HG03457 (cell line): ENCODE data around the gene GRK1.
"Not testable (repeated sequence)": the region's sequence is repeated elsewhere in the genome, so short reads cannot be mapped to it uniquely, and the experiment has no call there.

Source experiments
- ATAC-seq: cut with Tn5 transposase; IDR thresholded peaks from one replicate; pipeline ENCODE4 v1.9.1; 2021; ENCODE audit warnings: moderate number of reproducible peaks; ENCODE audit not compliant: unreplicated experiment

GRK1 gene

DNA sequence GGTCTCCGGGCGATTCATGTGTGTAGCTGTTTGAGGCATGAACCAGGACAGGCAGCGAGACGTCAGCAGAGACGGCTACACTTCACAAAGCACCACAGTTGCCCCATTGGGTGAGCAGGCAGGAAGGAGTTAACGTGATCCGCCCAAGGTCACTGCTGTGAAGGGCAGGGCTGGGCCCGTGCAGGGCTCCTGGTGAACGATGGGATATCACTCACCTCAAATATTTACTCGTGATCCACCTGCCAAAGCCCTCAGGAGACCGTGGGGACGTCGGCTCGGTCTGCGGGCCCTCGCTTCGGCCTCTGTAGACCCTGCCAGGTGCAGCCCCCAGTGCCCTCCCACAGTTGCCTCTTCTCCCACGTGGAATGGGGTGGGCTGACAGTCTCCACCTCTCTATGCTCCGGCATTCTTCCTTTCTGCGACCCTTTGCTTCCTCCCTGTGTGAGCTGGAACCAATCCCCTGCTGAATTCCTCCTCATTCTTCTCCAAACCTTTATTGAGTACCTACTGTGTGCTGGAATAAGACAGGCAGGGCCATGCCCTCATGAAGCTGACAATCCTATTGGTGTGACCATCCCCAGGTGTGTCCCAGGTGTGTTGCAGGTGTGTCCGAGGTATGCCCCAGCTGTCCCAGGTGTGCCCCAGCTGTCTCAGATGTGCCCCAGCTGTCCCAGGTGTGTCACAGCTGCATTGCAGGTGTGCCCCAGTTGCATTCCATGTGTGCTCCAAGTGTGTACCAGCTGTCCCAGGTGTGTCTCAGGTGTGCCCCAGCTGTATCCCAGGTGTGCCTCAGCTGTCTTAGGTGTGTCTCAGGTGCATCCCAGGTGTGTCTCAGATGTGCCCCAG is 2.0 kb upstream of the GRK1 start:
- ATAC-seq: no peak

DNA sequence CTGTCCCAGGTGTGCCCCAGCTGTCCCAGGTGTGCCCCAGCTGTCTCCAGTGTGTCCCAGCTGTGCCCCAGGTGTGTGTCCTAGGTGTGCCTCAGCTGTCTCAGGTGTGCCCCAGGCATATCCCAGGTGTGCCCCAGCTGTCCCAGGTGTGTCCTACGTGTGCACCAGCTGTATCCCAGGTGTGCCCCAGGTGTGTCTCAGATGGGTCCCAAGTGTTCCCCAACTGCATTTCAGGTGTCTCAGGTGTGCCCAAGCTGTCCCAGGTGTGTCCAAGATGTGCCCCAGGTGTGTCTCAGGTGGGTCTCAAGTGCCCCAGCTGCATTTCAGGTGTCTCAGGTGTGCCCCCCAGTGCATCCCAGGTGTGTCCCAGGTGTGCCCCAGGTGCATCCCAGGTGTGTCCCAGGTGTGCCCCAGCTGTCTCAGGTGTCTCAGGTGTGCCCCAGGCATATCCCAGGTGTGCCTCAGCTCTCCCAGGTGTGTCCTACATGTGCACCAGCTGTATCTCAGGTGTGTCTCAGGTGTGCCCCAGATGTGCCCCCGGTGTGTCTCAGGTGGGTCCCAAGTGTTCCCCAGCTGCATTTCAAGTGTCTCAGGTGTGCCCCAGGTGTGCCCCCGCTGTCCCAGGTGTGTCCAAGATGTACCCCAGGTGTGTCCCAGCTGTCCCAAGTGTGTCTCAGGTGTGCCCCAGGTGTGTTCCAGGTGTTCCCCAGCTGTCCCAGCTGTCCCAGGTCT is 1.3 kb upstream of the GRK1 start:
- ATAC-seq: no peak

GRCh38 chr13:113666329-113666670 is 719 bp upstream of the GRK1 start:
- ATAC-seq: no peak

DNA sequence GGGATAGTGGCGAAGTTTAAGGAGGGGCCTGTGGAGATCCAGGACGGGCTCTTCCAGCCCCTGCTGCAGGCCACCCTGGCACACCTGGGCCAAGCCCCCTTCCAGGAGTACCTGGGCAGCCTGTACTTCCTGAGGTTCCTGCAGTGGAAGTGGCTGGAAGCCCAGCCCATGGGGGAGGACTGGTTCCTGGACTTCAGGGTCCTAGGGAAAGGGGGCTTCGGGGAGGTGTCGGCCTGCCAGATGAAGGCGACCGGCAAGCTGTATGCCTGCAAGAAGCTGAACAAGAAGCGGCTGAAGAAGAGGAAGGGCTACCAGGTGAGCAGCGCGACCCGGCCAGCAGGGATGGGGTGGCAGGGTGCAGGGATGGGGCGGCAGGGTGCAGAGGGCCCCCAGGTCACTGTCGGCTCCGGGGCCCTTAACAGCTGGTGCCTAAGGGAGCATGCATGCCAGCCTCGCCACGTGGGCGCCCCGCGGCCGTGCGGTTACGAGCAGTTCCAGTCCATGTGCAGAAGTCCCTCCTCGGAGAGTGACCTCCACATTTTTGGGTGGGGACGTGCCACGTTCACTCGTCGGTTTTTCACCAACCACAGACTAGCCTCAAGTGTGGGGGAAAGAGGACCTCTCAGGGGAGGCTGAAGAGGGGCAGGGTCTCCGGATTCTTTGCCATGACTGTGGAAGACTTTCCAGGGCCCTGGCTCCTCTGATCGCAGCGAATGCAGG is 912 bp downstream of the GRK1 start:
- no peak for ATAC-seq

DNA sequence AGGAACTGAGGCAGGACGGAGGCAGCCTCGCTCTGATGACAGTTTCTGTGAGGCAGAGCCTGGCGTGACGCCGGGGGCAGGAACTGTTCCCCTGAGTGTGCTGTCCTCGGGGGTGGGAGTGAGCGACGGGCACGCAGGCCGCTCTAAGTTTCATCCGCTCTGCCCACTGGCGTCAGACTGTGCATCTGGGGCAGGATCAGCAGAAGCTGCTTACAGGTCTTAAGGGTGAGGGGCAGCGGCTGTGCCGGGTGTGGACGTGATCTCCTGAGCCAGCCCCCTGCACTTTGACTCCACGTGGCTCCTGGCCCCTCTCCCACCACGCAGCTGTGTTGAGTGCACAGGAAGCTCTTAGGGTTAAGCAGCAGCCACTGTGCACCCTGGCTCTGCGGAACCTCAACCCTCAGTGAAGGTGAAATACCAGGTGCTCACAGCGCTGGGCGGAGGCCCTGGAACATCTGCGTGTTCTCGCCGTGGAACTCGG is 1.5 kb downstream of the GRK1 start:
- no peak for ATAC-seq

DNA sequence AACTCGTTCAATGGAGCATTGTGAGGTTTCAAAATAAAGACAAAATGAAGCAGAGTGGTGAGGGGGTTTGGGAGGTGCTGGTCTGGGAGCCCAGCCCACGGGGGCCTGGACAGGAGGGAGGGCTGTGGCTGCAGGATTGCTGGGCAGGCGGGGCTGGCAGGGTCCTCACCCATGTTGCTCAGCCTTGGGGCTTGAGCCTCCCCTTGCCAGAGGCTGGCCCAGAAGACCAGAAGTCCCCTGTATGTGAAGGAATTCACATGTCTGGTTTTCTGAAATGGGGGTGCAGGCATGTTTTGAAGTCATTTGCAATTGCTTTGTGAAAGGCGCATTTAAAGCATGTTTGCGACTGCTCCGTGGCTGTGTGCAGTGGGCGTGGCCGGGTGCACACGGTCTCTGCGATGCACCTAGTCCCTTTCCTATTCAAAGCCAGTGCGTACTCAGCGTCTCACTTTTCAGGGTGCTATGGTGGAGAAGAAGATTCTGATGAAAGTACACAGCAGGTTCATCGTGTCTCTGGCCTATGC is 2.3 kb downstream of the GRK1 start:
- no peak for ATAC-seq

- no peak for ATAC-seq
Observed at GRCh38 chr13:113669755-113670341, 2.8 kb downstream of the GRK1 start.

DNA sequence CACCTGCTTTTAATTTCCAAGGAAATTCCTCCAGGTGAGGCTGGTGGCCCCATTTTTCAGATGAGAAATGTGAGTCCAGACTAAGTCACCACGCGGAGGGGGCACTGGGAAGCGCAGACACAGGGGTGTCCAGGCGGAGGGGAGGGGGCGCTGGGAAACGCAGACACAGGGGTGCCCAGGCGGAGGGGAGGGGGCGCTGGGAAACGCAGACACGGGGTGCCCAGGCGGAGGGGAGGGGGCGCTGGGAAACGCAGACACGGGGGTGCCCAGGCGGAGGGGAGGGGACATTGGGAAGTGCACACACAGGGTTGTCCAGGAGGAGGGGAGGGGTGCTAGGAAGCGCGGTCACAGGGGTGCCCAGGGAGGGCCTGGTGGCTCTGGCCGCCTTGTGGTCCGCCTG is 3.5 kb downstream of the GRK1 start:
- ATAC-seq: no peak

DNA sequence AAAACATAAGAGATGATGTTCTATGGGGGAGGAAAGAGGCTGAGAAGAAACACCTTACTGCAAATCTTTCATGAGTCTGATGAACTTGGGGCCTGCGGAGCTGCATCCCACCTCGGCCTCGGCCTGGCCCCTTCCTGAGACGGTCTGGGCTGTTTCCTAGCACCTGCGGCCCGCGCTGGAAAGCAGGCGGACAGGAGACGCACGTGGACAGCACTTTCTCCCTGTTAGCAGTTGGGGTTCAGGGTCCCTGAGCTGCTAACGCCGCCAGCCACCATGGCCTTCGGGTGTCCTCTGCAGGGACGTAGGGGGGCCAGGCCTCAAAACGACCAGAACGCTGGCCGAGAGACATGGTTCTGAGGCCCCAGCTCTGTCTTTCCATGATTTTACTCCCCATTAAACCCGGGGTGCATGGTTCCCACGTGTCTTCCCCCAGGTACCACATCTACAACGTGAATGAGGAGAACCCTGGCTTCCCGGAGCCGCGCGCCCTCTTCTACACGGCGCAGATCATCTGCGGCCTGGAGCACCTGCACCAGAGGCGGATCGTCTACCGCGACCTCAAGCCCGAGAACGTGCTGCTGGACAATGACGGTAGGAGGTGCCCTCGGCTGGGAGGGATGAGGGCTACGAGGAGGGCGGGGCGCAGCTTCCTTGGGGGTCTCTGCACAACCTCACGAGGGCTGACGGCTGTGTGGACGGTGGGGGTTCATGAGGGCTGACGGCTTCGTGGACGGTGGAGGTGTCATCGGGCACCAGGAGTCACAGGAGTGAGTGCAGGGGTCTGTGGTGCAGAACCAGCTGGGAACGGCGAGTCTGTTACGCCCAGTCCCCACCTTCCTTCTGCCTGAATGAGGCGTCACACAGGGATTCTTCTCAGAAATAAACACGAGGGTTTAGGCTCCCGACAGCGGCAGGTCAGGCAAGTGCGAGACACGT is 4.3 kb downstream of the GRK1 start:
- ATAC-seq: no peak

DNA sequence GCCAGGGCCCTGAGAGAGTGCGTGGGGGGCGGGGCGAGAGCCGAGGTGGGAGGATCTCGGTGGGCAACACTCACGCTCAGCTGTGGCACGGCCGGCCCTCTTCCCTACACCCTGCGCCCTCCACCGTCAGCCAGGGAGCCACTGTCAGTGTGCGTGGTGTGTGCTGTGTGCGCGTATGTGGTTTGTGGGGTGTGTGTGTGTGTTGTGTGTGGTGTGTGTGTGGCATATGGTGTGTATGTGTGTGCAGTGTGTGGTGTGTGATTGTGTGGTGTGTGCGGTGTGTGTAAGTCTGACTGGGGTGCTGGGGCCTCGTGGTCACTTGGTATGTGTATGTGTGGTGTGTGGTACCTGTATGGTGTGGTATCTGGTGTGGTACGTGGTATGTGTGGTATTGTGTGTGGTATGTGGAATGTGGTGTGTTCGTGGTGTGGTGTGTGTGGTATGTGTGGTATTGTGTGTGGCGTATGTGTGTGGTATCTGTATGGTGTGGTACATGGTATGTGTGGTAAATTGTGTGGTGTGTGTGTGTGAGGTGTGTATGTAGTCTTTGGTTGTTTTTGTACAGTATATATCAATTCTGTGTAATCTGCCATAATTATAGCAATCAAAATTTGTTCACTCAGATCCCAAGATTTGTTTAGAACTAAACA is 5.1 kb downstream of the GRK1 start:
- no peak for ATAC-seq

DNA sequence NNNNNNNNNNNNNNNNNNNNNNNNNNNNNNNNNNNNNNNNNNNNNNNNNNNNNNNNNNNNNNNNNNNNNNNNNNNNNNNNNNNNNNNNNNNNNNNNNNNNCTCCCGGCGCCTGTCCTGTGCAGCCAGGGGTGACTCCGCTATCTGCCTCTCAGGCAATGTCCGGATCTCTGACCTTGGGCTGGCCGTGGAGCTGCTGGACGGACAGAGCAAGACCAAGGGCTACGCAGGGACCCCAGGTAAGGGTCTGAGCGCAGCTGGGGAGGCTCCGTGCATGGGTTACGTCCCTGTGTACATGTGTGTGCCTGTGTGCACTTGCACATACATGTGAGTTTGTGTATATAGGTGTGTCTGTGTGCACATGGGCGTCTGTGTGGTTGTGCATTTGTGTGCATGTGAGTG is 55.9 kb downstream of the GRK1 start:
- no peak for ATAC-seq

DNA sequence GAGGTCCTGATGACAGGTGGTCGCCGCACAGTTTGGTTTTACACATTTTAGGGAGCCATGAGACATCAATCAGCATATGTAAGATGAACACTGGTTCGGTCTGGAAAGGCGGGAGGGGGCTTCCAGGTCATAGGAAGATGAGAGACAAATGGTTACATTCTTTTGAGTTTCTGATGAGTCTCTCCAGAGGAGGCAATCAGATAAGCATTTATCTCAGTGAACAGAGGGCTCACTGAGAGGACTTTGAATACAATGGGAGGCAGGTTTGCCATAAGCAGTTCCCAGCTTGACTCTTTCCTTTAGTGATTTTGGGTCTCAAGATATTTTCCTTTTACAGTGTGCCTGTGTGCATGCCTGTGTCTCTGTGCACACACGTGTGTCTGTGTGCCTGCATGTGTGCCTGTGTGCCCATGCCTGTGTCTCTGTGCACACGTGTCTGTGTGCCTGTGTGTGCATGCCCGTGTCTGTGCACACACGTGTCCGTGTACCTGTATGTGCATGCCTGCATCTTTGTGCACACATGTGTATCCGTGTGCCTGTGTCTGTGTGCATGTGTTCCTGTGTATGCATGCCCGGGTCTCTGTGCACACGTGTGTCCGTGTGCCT is 56.5 kb downstream of the GRK1 start:
- ATAC-seq: no peak

DNA sequence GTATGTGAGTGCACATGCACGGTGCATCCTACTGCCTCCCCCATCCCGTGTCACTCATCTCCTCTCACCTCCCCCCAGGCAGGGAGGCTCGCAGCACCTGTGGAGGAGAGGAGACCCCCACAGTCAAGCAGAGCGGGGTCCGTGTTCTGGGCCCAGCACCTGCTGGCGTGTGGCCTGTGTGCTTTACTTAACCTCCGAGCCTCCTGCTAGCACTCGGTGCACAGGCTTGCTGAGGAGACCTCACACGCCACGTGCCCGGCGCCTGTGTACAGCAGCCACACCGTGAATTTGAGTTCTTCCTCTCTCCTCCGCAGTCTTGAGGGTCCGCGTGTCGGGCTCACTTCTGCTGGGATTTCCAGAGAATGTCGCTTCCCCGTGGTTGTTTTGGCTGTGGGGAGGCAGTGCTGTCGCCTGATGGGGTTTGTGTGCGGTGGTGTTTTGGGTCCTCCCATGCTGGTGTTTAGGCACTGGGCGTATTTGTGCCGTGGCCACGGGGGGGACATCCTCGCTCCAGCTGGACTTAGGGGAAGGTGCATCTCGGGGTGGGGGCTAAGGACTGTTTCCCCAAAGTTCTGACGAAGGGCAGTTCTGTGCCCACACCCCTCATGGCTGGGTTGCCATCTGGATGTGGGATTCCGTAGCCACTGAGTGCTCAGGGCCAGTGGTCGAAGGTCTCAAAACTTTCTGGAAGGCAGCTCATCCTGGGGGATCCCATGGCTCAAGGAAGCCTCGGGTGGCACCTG is 57.2 kb downstream of the GRK1 start:
- ATAC-seq: no peak

GRCh38 chr13:113724780-113725315 is 57.8 kb downstream of the GRK1 start:
- peak; percentile 73 for ATAC-seq

DNA sequence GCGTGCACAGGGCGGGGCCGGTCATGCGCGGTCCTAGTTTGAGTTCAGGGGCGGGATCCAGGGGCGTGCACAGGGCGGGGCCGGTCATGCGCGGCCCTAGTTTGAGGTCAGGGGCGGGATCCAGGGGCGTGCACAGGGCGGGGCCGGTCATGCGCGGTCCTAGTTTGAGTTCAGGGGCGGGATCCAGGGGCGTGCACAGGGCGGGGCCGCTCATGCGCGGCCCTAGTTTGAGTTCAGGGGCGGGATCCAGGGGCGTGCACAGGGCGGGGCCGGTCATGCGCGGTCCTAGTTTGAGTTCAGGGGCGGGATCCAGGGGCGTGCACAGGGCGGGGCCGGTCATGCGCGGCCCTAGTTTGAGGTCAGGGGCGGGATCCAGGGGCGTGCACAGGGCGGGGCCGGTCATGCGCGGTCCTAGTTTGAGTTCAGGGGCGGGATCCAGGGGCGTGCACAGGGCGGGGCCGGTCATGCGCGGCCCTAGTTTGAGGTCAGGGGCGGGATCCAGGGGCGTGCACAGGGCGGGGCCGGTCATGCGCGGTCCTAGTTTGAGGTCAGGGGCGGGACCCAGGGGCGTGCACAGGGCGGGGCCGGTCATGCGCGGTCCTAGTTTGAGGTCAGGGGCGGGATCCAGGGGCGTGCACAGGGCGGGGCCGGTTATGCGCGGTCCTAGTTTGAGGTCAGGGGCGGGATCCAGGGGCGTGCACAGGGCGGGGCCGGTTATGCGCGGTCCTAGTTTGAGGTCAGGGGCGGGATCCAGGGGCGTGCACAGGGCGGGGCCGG is 58.5 kb downstream of the GRK1 start:
- not testable (repeated sequence) for ATAC-seq

DNA sequence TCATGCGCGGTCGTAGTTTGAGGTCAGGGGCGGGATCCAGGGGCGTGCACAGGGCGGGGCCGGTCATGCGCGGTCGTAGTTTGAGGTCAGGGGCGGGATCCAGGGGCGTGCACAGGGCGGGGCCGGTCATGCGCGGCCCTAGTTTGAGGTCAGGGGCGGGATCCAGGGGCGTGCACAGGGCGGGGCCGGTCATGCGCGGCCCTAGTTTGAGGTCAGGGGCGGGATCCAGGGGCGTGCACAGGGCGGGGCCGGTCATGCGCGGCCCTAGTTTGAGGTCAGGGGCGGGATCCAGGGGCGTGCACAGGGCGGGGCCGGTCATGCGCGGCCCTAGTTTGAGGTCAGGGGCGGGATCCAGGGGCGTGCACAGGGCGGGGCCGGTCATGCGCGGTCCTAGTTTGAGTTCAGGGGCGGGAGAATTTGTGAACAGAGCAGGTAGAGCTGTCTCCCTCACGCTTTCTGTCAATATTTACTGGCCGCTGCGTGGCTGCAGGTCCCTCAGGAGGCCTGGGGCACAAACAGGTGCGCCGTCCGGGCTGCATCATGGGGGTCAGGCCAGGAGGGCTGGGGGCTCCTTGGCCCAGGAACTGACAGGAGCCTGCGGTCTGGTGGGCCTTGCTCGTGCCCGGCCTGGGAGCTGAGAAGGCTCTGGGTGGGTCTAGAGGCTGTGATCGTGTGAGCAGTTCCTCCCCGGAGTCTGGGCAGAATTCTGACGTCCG is 59.2 kb downstream of the GRK1 start:
- ATAC-seq: not testable (repeated sequence)

DNA sequence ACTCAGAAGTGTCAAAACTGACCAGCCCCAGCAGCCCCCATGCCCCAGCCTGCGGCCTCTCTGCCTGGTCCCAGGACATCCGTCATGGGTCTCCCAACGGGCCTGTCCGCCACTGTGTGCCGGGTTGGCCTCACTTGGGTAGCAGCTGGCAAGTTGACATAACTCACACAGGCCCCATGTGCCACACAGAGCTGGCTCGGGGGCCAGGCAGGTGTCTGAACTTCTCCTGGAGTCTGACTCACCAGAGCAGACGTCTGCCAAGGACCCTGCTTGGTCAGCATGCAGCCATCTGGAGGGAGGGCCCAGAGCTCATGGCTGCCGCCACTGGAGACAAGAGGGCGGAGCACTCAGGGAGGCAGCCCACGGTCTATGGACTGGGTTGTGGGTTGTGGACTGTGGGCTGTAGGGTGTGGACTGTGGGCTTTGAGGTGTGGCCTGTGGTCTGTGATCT is 60.0 kb downstream of the GRK1 start:
- no peak for ATAC-seq
